ENCODE measurements around the gene NCOA7. TPM values are rescaled to one million over a fixed set of nuclear protein-coding genes. Genes with fewer than 3 reads are reported as not detected.

NCOA7 gene
- total and polyA plus RNA-seq, 12 donors = 24.5 to 180 (median 70.8) TPM

DNA sequence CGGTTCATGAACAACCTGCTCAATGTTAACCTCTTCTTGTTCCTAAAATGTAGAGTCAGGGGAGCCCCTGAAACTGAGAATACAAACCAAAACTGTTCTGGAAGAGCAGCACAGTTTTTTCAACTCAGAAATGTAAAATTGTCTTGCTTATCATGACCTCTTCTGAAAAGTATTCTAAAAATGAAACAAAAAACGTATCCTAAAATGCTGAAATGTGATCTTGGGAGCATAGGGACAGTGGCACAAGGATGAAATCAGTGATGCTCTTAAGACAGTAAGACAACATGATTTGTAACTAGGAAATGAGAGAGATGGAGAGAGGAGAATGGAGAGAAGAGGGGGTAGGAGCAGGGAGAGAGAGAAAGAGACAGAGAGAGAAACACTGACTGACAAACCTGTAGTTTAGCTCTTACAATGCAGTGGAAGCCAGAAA is 27.5 kb downstream of the NCOA7 start:
- no peak for TF ChIP-seq POLR2A (IDR thresholded peaks at IDR 0.05)
- TF ChIP-seq, protein P1, sequence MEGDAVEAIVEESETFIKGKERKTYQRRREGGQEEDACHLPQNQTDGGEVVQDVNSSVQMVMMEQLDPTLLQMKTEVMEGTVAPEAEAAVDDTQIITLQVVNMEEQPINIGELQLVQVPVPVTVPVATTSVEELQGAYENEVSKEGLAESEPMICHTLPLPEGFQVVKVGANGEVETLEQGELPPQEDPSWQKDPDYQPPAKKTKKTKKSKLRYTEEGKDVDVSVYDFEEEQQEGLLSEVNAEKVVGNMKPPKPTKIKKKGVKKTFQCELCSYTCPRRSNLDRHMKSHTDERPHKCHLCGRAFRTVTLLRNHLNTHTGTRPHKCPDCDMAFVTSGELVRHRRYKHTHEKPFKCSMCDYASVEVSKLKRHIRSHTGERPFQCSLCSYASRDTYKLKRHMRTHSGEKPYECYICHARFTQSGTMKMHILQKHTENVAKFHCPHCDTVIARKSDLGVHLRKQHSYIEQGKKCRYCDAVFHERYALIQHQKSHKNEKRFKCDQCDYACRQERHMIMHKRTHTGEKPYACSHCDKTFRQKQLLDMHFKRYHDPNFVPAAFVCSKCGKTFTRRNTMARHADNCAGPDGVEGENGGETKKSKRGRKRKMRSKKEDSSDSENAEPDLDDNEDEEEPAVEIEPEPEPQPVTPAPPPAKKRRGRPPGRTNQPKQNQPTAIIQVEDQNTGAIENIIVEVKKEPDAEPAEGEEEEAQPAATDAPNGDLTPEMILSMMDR (IDR thresholded peaks at IDR 0.05) = no peak
- no peaks in the 10 kb centered on the region for H3K9me3 ChIP-seq (replicated peaks in 1 of 3)
- H3K27ac ChIP-seq = peak overlapping the region; percentile 36 to 84 (median 63)
- DNase-seq = no peak
- no peaks in the 10 kb centered on the region for H3K27me3 ChIP-seq
- H3K36me3 ChIP-seq (replicated peaks in 1 of 2) = peaks cover 0 to 21% of the 10 kb centered on the region in 2 donors
- peaks cover 41 to 92% of the 10 kb centered on the region in 2 donors for H3K4me1 ChIP-seq (replicated peaks in 1 of 2)
- H3K4me3 ChIP-seq = peak overlapping the region in 1 of 4 donors; percentile 16
- intact Hi-C loops (cut with DNase I) = no loop called here
- 16 to 30% (median 24%) methylated on average over 2 of the region's 2 CpGs for WGBS, 4 donors

DNA sequence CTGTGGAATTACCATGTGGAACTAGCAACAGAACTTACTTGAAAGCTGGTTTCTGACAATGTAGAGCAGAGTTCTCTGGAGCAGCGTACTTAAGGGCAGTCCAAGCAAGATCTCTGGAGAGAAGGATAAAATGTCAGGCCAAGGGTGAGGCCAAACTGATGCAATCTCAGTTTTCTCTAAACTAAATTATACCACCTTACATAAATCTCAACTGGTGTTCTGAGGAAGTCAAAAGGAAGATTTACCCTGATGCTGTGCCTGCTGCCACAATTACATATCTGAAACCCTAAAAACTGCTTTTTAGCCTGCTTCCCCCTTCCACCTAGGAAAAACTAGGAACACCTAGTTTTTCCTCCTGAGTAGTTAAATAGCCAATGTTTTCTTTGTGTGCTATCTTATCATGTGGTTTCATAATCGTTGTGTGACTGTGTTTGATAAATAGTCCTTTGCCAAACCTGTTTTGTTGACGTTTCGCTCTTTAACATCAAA is 28.1 kb downstream of the NCOA7 start:
- WGBS, 4 donors = 8 to 20% (median 17%) methylated on average over 4 of the region's 4 CpGs
- TF ChIP-seq, protein P1 (IDR thresholded peaks at IDR 0.05) = no peak
- TF ChIP-seq POLR2A (IDR thresholded peaks at IDR 0.05) = no peak
- Histone ChIP-seq H3K9me3 (replicated peaks in 1 of 3) (no peaks in the 10 kb centered on the region), H3K27me3 (no peaks in the 10 kb centered on the region), H3K36me3 (replicated peaks in 1 of 2) (peaks cover 0 to 21% of the 10 kb centered on the region in 2 donors), H3K4me1 (replicated peaks in 1 of 2) (peaks cover 41 to 92% of the 10 kb centered on the region in 2 donors), H3K27ac (peak overlapping the region; percentile 36 to 84 (median 63)), H3K4me3 (peak overlapping the region in 1 of 4 donors; percentile 16)
- no peak for DNase-seq
- intact Hi-C loops (cut with DNase I) = no loop called here

DNA sequence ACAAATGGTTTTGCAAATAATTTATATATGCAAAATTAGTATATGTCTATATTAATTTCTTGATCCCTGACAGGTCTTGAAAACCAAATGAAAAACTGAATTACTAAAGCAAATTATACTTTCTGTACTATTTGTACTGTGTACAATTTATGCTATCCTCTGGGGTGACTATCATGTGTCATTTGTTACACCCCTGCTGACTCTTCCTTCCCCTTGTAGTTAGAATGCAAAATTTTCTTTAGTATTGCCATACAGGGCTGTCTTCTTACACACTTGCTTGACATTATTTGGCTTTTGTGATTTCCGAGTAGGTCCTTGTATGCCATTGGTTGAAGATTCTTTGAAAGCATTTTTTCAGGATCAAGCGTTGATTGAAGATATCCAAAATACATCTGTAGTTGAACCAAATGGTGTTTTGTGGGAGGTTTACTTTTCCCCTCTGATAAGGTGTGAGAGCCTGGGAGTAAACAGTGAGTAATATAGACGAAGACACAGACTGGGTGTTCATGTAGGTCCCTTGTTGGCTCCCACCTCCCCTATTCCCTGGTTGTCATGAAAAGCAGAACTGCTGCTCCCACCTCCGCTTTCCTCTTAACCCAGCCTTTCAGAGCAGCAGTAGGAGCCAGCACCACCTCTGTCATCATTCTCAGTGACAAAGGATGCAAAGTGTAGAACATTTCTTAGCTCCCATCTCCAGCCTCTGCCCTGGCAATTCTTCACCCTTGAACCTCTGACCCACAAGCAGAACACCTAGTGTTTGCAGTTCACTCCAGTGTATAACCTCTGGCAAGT is 29.0 kb downstream of the NCOA7 start:
- no peak for DNase-seq
- Histone ChIP-seq H3K4me3 (no peak overlapping the region), H3K36me3 (replicated peaks in 1 of 2) (peaks cover 0 to 21% of the 10 kb centered on the region in 2 donors), H3K27me3 (no peaks in the 10 kb centered on the region), H3K27ac (peak overlapping the region in 2 of 5 donors; percentile 74 to 84), H3K9me3 (replicated peaks in 1 of 3) (no peaks in the 10 kb centered on the region), H3K4me1 (replicated peaks in 1 of 2) (peaks cover 36 to 87% of the 10 kb centered on the region in 2 donors)
- 87 to 96% (median 91%) methylated on average over 4 of the region's 4 CpGs for WGBS, 4 donors
- intact Hi-C loops (cut with DNase I) = no loop called here
- TF ChIP-seq, protein P1 (IDR thresholded peaks at IDR 0.05) = no peak
- TF ChIP-seq POLR2A (IDR thresholded peaks at IDR 0.05) = no peak

DNA sequence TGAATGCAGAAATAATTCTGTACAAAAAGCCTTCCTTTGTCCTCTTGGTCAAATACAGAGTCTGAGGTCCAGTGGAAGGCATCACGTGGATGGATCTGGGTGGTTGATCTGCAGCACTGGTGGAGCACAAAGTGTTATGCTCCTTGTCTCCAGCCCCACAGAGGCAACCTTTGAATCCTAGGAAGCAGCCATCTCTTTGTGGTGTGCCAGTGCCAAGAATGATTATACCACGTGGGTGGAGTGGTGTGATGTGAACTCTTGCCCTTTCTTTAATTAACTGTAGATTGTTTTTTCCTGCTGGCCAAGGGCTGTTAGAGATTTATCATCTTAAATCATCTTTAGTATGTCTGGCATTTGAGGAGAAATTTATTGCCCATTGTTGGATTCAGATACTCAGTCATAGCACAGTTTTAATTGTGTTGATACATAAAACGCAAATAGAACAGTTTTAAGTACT is 31.1 kb downstream of the NCOA7 start:
- TF ChIP-seq, protein P1 (IDR thresholded peaks at IDR 0.05) = no peak
- TF ChIP-seq POLR2A (IDR thresholded peaks at IDR 0.05) = no peak
- DNase-seq = peak in 4 of 7 donors; percentile 28 to 73 (median 48)
- no peaks in the 10 kb centered on the region for H3K9me3 ChIP-seq (replicated peaks in 1 of 3)
- H3K27ac ChIP-seq = peak overlapping the region in 2 of 5 donors; percentile 19 to 74
- intact Hi-C loops (cut with DNase I) = no loop called here
- WGBS, 4 donors = 29 to 42% (median 36%) methylated on average over 3 of the region's 3 CpGs
- peaks cover 0 to 13% of the 10 kb centered on the region in 2 donors for H3K36me3 ChIP-seq (replicated peaks in 1 of 2)
- no peaks in the 10 kb centered on the region for H3K27me3 ChIP-seq
- H3K4me1 ChIP-seq (replicated peaks in 1 of 2) = peaks cover 33 to 70% of the 10 kb centered on the region in 2 donors
- H3K4me3 ChIP-seq = no peak overlapping the region

Measured in adrenal gland (tissue), 12 donors.